Mesodermal cell (in vitro differentiated cells): ENCODE data around the gene NTNG1. TPM values are rescaled to one million over a fixed set of nuclear protein-coding genes. Genes with fewer than 3 reads are reported as not detected.
A peak's percentile ranks its signal among the peaks of the same experiment; 100 is the strongest.
"Not testable (repeated sequence)": the region's sequence is repeated elsewhere in the genome, so short reads cannot be mapped to it uniquely, and the experiment has no call there.

Experiments used
- H3K27ac ChIP-seq: 2 replicates; pipeline ENCODE4 v1.7.0; 2013; ENCODE audit warnings: mild to moderate bottlenecking, low read depth, low read length, moderate library complexity; ENCODE audit not compliant: severe bottlenecking
- H3K36me3 ChIP-seq: 2 replicates; pipeline ENCODE4 v1.7.1; 2013; ENCODE audit warnings: mild to moderate bottlenecking, low read length, moderate library complexity; ENCODE audit not compliant: control insufficient read depth, insufficient read depth
- H3K4me1 ChIP-seq: one replicate; pipeline ENCODE4 v1.7.1; 2013; ENCODE audit warnings: mild to moderate bottlenecking, low read length; ENCODE audit not compliant: insufficient read depth, control insufficient read depth, poor library complexity, severe bottlenecking
- H3K4me3 ChIP-seq: 2 replicates; pipeline ENCODE4 v1.7.0; 2013; ENCODE audit warnings: low read length, control low read depth, mild to moderate bottlenecking; ENCODE audit not compliant: insufficient read depth, poor library complexity, severe bottlenecking; ENCODE audit errors: extremely low read depth
- H3K9me3 ChIP-seq: 2 replicates; pipeline ENCODE4 v1.7.1; 2013; ENCODE audit warnings: mild to moderate bottlenecking, low read length, moderate library complexity; ENCODE audit not compliant: control insufficient read depth
- WGBS, 2 experiments: methylation state at CpG; one replicate each; pipeline ENCODE4 v1.1.5; 2013; ENCODE audit warnings: missing lambda C conversion rate in 2 of 2; ENCODE audit not compliant: insufficient coverage in 2 of 2; 5-methylcytosine and 5-hydroxymethylcytosine counted together
- polyA plus RNA-seq, 2 experiments: library from polyadenylated mRNA; stranded (reverse); fragments of 50-300 nt; gene quantifications; one replicate each; pipeline ENCODE4 v1.2.3, GENCODE V29; 2013

NTNG1 gene
- 3.6 TPM for polyA plus RNA-seq (2013, experiment 1 of 2)
- polyA plus RNA-seq (2013, experiment 2 of 2): 2.3 TPM

GRCh38 chr1:107140703-107141490 is at the start of gene NTNG1:
Gene NTNG1 (plus strand): TSS chr1:107141039.
- H3K27ac ChIP-seq: no peak within 1 kb of the TSS
- no peaks in the 10 kb centered on the region for H3K36me3 ChIP-seq
- 0 to 2% methylated on average over 23 to 28 of the region's 79 CpGs for WGBS, 2 experiments
- peaks cover 12% of the 10 kb centered on the region for H3K4me1 ChIP-seq
- H3K9me3 ChIP-seq: no peaks in the 10 kb centered on the region
- peak within 1 kb of the TSS; percentile 48 for H3K4me3 ChIP-seq

GRCh38 chr1:107091418-107091817 is 49.4 kb upstream of the NTNG1 start:
- no peaks in the 10 kb centered on the region for H3K4me1 ChIP-seq
- no peaks in the 10 kb centered on the region for H3K36me3 ChIP-seq
- no CpG with 5 or more reads among the region's 1 CpG for WGBS, 2 experiments
- H3K4me3 ChIP-seq: no peak overlapping the region
- no peak overlapping the region for H3K27ac ChIP-seq
- no peaks in the 10 kb centered on the region for H3K9me3 ChIP-seq

GRCh38 chr1:107093395-107093794 is 47.4 kb upstream of the NTNG1 start:
- no CpG with 5 or more reads among the region's 1 CpG for WGBS, 2 experiments
- not testable (repeated sequence) for H3K36me3 ChIP-seq, H3K4me3 ChIP-seq, H3K9me3 ChIP-seq, H3K27ac ChIP-seq, H3K4me1 ChIP-seq

- H3K36me3 ChIP-seq: no peaks in the 10 kb centered on the region
- H3K4me1 ChIP-seq: no peaks in the 10 kb centered on the region
- H3K27ac ChIP-seq: no peak overlapping the region
- H3K4me3 ChIP-seq: no peak overlapping the region
- H3K9me3 ChIP-seq: no peaks in the 10 kb centered on the region
Observed at GRCh38 chr1:107095647-107096046, 45.2 kb upstream of the NTNG1 start.

- no peaks in the 10 kb centered on the region for H3K4me1 ChIP-seq
- H3K36me3 ChIP-seq: no peaks in the 10 kb centered on the region
- WGBS, 2 experiments: 100% methylated on average over 1 of the region's 2 CpGs; no CpG with 5 or more reads in 1 of the 2 experiments
- H3K27ac ChIP-seq: no peak overlapping the region
- no peaks in the 10 kb centered on the region for H3K9me3 ChIP-seq
- H3K4me3 ChIP-seq: no peak overlapping the region
Observed at GRCh38 chr1:107096690-107097089, 44.1 kb upstream of the NTNG1 start.

GRCh38 chr1:107098961-107099360 is 41.9 kb upstream of the NTNG1 start:
- H3K4me3 ChIP-seq: no peak overlapping the region
- H3K4me1 ChIP-seq: no peaks in the 10 kb centered on the region
- H3K36me3 ChIP-seq: no peaks in the 10 kb centered on the region
- WGBS, 2 experiments: 100% methylated on average over 1 of the region's 3 CpGs; no CpG with 5 or more reads in 1 of the 2 experiments
- H3K9me3 ChIP-seq: no peaks in the 10 kb centered on the region
- no peak overlapping the region for H3K27ac ChIP-seq

GRCh38 chr1:107100331-107100984 is 40.4 kb upstream of the NTNG1 start:
- no peak overlapping the region for H3K27ac ChIP-seq
- no peaks in the 10 kb centered on the region for H3K36me3 ChIP-seq
- no peaks in the 10 kb centered on the region for H3K9me3 ChIP-seq
- H3K4me1 ChIP-seq: no peaks in the 10 kb centered on the region
- 88 to 100% methylated on average over 2 to 3 of the region's 3 CpGs for WGBS, 2 experiments
- no peak overlapping the region for H3K4me3 ChIP-seq

- H3K4me3 ChIP-seq: no peak overlapping the region
- H3K27ac ChIP-seq: no peak overlapping the region
- 87 to 90% methylated on average over 3 of the region's 3 CpGs for WGBS, 2 experiments
- no peaks in the 10 kb centered on the region for H3K4me1 ChIP-seq
- no peaks in the 10 kb centered on the region for H3K36me3 ChIP-seq
- H3K9me3 ChIP-seq: no peaks in the 10 kb centered on the region
Observed at GRCh38 chr1:107105914-107106313, 34.9 kb upstream of the NTNG1 start.

- WGBS, 2 experiments: 67% methylated on average over 3 of the region's 4 CpGs; no CpG with 5 or more reads in 1 of the 2 experiments
- no peak overlapping the region for H3K4me3 ChIP-seq
- no peaks in the 10 kb centered on the region for H3K9me3 ChIP-seq
- no peaks in the 10 kb centered on the region for H3K36me3 ChIP-seq
- H3K4me1 ChIP-seq: no peaks in the 10 kb centered on the region
- peak overlapping the region; percentile 7 for H3K27ac ChIP-seq
Observed at GRCh38 chr1:107110326-107110725, 30.5 kb upstream of the NTNG1 start.

GRCh38 chr1:107116306-107116790 is 24.5 kb upstream of the NTNG1 start:
- H3K36me3 ChIP-seq: no peaks in the 10 kb centered on the region

GRCh38 chr1:107122225-107122624 is 18.6 kb upstream of the NTNG1 start:
- Histone ChIP-seq H3K27ac (no peak overlapping the region), H3K36me3 (no peaks in the 10 kb centered on the region), H3K9me3 (no peaks in the 10 kb centered on the region), H3K4me1 (no peaks in the 10 kb centered on the region), H3K4me3 (no peak overlapping the region)
- 95 to 96% methylated on average over 3 of the region's 3 CpGs for WGBS, 2 experiments

More at GRCh38 chr1:107116306-107116790, 24.5 kb upstream of the NTNG1 start:
- Histone ChIP-seq H3K4me3 (no peak overlapping the region), H3K9me3 (no peaks in the 10 kb centered on the region), H3K4me1 (no peaks in the 10 kb centered on the region), H3K27ac (no peak overlapping the region)
